Measurements from ENCODE around the gene GIPC1.
"Not testable (repeated sequence)": the region's sequence is repeated elsewhere in the genome, so short reads cannot be mapped to it uniquely, and the experiment has no call there.

The GIPC1 gene, protein sequence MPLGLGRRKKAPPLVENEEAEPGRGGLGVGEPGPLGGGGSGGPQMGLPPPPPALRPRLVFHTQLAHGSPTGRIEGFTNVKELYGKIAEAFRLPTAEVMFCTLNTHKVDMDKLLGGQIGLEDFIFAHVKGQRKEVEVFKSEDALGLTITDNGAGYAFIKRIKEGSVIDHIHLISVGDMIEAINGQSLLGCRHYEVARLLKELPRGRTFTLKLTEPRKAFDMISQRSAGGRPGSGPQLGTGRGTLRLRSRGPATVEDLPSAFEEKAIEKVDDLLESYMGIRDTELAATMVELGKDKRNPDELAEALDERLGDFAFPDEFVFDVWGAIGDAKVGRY

GRCh38 chr19:14496029-14496833 lies at the start of gene GIPC1:
Gene GIPC1, minus strand, starts transcription at chr19:14496127. Its CDS starts 13,151 bp downstream, at chr19:14482976.
- H3K27ac ChIP-seq: peak within 1 kb of the TSS; percentile 68 to 95 (median 89)
- peak within 1 kb of the TSS; percentile 75 to 95 (median 89) for H3K4me3 ChIP-seq

- H3K27ac ChIP-seq: peak overlapping the region in 13 of 21 experiments; percentile 9 to 71 (median 38)
- no peak overlapping the region for H3K4me3 ChIP-seq
Measured at GRCh38 chr19:14545716-14546082, 49.8 kb upstream of the GIPC1 start.

DNA sequence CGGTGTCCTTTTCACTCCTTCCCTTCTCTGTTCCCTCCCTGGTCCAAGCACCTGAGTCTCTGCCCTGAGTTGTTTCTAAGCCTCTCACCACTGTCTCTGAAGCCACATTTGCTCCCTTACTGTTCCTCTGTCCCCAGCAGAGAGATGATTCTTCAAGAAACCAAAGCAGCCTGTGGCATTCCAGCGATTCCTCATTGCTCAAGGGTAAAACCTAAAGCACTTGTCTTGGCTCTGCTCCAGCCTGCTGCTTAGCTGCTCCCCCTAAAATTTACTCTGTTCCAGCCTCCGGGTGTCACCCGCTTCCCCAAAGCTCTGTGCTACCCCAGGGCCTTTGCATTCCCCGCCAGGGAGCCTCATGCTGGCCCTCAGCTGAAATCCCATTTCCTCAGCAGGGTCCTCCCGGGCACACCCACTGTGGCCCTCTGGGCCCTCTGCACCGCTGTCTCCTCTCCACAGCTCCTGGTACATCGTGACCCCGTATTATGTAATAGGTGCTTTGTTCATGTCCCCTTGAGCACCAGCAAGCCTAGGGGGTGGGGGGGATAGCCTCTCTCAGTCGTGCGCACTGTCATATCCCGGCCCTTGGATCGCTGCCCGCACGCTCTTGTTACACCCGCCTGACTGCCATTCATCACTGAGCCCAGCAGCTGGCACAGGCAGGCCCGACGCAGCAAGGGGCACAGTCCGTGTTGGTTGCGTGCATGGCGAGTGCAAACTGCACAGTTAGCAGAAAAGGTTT lies 49.2 kb upstream of the GIPC1 start:
- no peak overlapping the region for H3K4me3 ChIP-seq
- H3K27ac ChIP-seq: peak overlapping the region in 15 of 21 experiments; percentile 9 to 71 (median 32)

DNA sequence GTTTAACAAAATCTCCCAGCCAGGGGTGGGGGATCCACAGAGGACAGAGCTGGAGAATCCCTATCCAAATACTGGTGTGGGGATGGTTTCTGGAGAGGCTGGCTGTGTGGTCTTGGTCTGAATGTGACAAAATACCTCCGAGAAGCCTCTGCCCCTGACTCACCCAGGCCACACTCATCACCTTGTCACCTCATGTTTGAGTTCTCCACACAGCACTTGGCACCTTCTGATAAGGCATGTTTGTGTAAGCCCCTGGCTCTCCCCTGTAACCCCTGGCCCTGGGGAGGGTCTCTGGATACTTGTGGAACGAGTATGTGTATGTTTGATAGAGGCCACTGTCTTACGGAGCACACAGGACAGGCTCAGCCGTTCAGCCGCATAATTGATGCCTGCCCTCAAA lies 48.1 kb upstream of the GIPC1 start:
- H3K4me3 ChIP-seq: no peak overlapping the region
- H3K27ac ChIP-seq: peak overlapping the region in 2 of 21 experiments; percentile 24 to 27

- H3K27ac ChIP-seq: peak overlapping the region in 15 of 21 experiments; percentile 9 to 70 (median 49)
- no peak overlapping the region for H3K4me3 ChIP-seq
Measured at GRCh38 chr19:14542711-14543328, 46.9 kb upstream of the GIPC1 start.

- not testable (repeated sequence) for H3K27ac ChIP-seq
Measured at GRCh38 chr19:14541979-14542378, 46.1 kb upstream of the GIPC1 start.

GRCh38 chr19:14540741-14541525 lies 45.0 kb upstream of the GIPC1 start:
- H3K27ac ChIP-seq: peak overlapping the region in 3 of 21 experiments; percentile 18 to 31 (median 27)
- H3K4me3 ChIP-seq: no peak overlapping the region

More at GRCh38 chr19:14541979-14542378, 46.1 kb upstream of the GIPC1 start:
- not testable (repeated sequence) for H3K4me3 ChIP-seq

- H3K4me3 ChIP-seq: peak overlapping the region in 1 of 7 experiments; percentile 18
- H3K27ac ChIP-seq: peak overlapping the region in 11 of 21 experiments; percentile 6 to 63 (median 42)
Measured at GRCh38 chr19:14536926-14537692, 41.2 kb upstream of the GIPC1 start.

- Histone ChIP-seq H3K4me3 (no peak overlapping the region), H3K27ac (no peak overlapping the region)
Measured at GRCh38 chr19:14533450-14533849, 37.5 kb upstream of the GIPC1 start.

DNA sequence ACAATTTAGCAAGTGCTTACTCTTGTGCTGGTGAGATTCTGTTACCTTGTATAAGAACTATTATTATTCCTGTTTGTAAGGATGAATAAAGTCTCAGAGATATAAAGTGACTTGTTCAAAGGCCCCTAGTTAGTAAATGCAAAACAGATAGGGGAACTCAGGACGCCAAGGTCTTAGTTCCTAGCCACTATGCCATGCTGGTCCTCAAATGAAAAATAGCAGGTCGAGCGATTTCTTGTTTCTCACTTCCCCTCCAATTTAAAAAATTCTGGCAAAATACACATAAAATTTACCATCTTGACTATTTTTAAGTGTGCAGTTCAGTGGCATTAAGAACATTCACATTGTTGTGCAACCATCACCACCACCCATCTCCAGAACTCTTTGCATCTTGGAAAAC lies 34.6 kb upstream of the GIPC1 start:
- Histone ChIP-seq H3K27ac (peak overlapping the region in 12 of 21 experiments; percentile 70 to 94 (median 86)), H3K4me3 (peak overlapping the region; percentile 60 to 95 (median 71))

DNA sequence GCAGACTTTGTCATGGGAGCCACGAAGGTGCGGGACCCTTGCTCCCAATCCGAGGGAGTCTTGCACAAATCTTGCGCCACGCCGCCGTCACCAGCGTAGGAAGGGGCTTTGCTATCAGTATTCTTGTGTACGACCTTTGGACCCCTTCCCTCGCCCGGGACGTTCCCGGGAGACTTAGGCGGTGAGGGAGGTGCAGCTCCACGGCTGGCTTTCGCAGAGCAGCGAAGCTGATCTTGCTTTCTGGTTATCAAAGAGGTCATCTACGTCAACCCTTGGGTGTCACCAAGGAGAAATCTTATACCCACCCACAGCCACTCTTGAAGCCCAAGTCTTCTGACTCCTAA lies 34.0 kb upstream of the GIPC1 start:
- Histone ChIP-seq H3K27ac (peak overlapping the region; percentile 38 to 94 (median 85)), H3K4me3 (peak overlapping the region; percentile 60 to 95 (median 71))

- Histone ChIP-seq H3K27ac (peak within 1 kb of the TSS; percentile 38 to 94 (median 85)), H3K4me3 (peak within 1 kb of the TSS; percentile 60 to 95 (median 71))
Measured at GRCh38 chr19:14529254-14530004, 33.5 kb upstream of the GIPC1 start, which contains the start of gene TECR. Gene TECR, plus strand, starts transcription at chr19:14529594. Its CDS starts 103 bp downstream, at chr19:14529697.

GRCh38 chr19:14528419-14529253 lies 32.7 kb upstream of the GIPC1 start:
- Histone ChIP-seq H3K4me3 (peak overlapping the region; percentile 60 to 95 (median 71)), H3K27ac (peak overlapping the region in 20 of 21 experiments; percentile 19 to 94 (median 78))

- peak overlapping the region in 20 of 21 experiments; percentile 39 to 94 (median 83) for H3K27ac ChIP-seq
Measured at GRCh38 chr19:14526423-14526822, 30.5 kb upstream of the GIPC1 start.

DNA sequence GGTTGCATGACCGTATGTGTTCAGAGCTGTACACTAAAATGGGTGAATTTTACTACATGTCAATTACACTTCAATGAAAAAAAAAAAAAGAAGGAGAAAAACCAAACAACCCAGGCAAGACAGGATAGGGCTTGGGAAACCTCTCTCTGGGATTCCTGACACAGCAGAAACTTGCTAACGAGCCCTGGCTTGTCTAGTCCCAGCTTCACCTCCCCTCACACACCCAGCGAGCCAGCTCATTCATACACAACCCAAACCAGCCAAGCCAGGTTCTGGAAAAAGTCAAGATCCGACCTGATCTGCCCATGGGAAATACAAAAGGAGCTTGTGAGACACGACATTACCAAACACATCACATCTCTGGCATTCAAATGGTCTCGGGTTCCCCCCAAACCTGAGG lies 29.8 kb upstream of the GIPC1 start:
- Histone ChIP-seq H3K27ac (peak overlapping the region in 20 of 21 experiments; percentile 39 to 97 (median 84)), H3K4me3 (peak overlapping the region in 1 of 7 experiments; percentile 10)

More at GRCh38 chr19:14526423-14526822, 30.5 kb upstream of the GIPC1 start:
- peak overlapping the region in 1 of 7 experiments; percentile 10 for H3K4me3 ChIP-seq

GRCh38 chr19:14520543-14520942 lies 24.6 kb upstream of the GIPC1 start:
- H3K4me3 ChIP-seq: no peak overlapping the region
- peak overlapping the region in 17 of 21 experiments; percentile 7 to 99 (median 91) for H3K27ac ChIP-seq
